HCT116 (cell line): ENCODE measurements around the gene RBCK1. TPM values are rescaled to one million over a fixed set of nuclear protein-coding genes. Genes with fewer than 3 reads are reported as not detected.

Experiments used
- ATAC-seq: fragments of 200-7000 bp; cut with Tn5 transposase; 2 replicates; pipeline ENCODE4 v1.9.1; 2020; ENCODE audit warnings: mild to moderate bottlenecking, moderate library complexity
- BruUV-seq: library from RNA; stranded (reverse); fragments of 400-500 nt; replicated peaks from 2 replicates; lab custom pipeline; 2021; lab: Mats Ljungman, UMichigan
- CTCF ChIA-PET: fragments of 300-600 bp; sonication (Branson Sonifier 250); formaldehyde crosslinking; loops from one replicate; lab custom pipeline; 2021; ENCODE audit warnings: antibody characterized with exemption; lab: Charles Lee
- POLR2A ChIA-PET: fragments of 300-600, 350-600 bp; sonication (Branson Sonifier 250); formaldehyde crosslinking; loops from one replicate; lab custom pipeline; 2021; ENCODE audit warnings: antibody characterized with exemption; lab: Charles Lee
- RAD21 ChIA-PET, 2 experiments: fragments of 300-600 bp; sonication (Branson Sonifier 250); formaldehyde crosslinking; loops; one replicate each; lab custom pipeline; 2023; ENCODE audit warnings: low total read pairs in 2 of 2; ENCODE audit not compliant: uncharacterized antibody in 2 of 2, unreplicated experiment in 2 of 2, low non-redundant PET in 1 of 2; lab: Charles Lee
- DNase-seq: peaks from one replicate; pipeline ENCODE4 v3.0.0-alpha.2; 2010; ENCODE audit warnings: low read depth, low spot score
- H2AFZ ChIP-seq: fragments of 200-600 bp; shearing (Covaris generic), sonication (generic); 2 replicates; pipeline ENCODE4 v1.6.1; 2017; ENCODE audit warnings: low read depth, mixed run types, mixed read lengths, antibody characterized with exemption, low read length; ENCODE audit not compliant: poor library complexity, severe bottlenecking
- H3K27ac ChIP-seq: 2 replicates; pipeline ENCODE4 v1.5.1; 2012; ENCODE audit warnings: low read depth, low read length
- H3K27me3 ChIP-seq: fragments of 200-600 bp; sonication (generic); 2 replicates; pipeline ENCODE4 v1.6.1; 2016; ENCODE audit warnings: mixed run types, low read length, mixed read lengths; ENCODE audit not compliant: insufficient read depth
- H3K36me3 ChIP-seq, 2 experiments: fragments of 200-500 bp in 1 of 2; fragments of 200-600 bp in 1 of 2; sonication (Bioruptor generic) in 1 of 2; sonication (generic) in 1 of 2; 2 replicates each; pipeline versions ENCODE4 v1.5.1 to v1.6.1; 2014 to 2016; ENCODE audit warnings: low read length in 2 of 2, inconsistent platforms in 1 of 2, mixed read lengths in 1 of 2, mixed run types in 1 of 2; ENCODE audit not compliant: insufficient read depth in 2 of 2, control insufficient read depth in 1 of 2
- H3K4me1 ChIP-seq, 2 experiments: fragments of 200-600 bp in 1 of 2; sonication (generic) in 1 of 2; 2 replicates each; pipeline versions ENCODE4 v1.5.1 to v1.6.1; 2012 to 2017; ENCODE audit warnings: low read length in 2 of 2, inconsistent platforms in 1 of 2, mild to moderate bottlenecking in 1 of 2, mixed read lengths in 1 of 2, mixed run types in 1 of 2, moderate library complexity in 1 of 2; ENCODE audit not compliant: insufficient read depth in 2 of 2, control insufficient read depth in 1 of 2
- H3K4me2 ChIP-seq: fragments of 200-600 bp; sonication (generic); 2 replicates; pipeline ENCODE4 v1.6.1; 2017; ENCODE audit warnings: mixed run types, low read length, mixed read lengths
- H3K4me3 ChIP-seq, 2 experiments: fragments of 200-600 bp in 1 of 2; sonication (generic) in 1 of 2; replicated peaks in 1 of 2; 2 replicates each; pipeline ENCODE4 v1.5.1; 2011 to 2016; ENCODE audit warnings: low read length in 2 of 2, control low read depth in 1 of 2, low read depth in 1 of 2, mild to moderate bottlenecking in 1 of 2, mixed read lengths in 1 of 2, mixed run types in 1 of 2
- H3K79me2 ChIP-seq: fragments of 200-600 bp; sonication (generic); 2 replicates; pipeline ENCODE4 v1.6.1; 2017; ENCODE audit warnings: mild to moderate bottlenecking, mixed run types, low read length, moderate library complexity, mixed read lengths; ENCODE audit not compliant: insufficient read depth
- H3K9ac ChIP-seq: fragments of 200-600 bp; sonication (generic); 2 replicates; pipeline ENCODE4 v1.6.1; 2016; ENCODE audit warnings: low read length, mixed read lengths
- H3K9me2 ChIP-seq: fragments of 200-600 bp; sonication (generic), shearing (Covaris generic); 2 replicates; pipeline ENCODE4 v1.6.1; 2017; ENCODE audit warnings: mixed run types, mild to moderate bottlenecking, moderate library complexity; ENCODE audit not compliant: insufficient read depth
- H3K9me3 ChIP-seq, 2 experiments: fragments of 200-500 bp in 1 of 2; fragments of 200-600 bp in 1 of 2; sonication (Bioruptor generic) in 1 of 2; sonication (generic) in 1 of 2; 2 replicates each; pipeline ENCODE4 v1.6.1; 2014 to 2017; ENCODE audit warnings: low read length in 2 of 2, mixed read lengths in 2 of 2, inconsistent platforms in 1 of 2, low read depth in 1 of 2, mild to moderate bottlenecking in 1 of 2, mixed run types in 1 of 2, moderate library complexity in 1 of 2; ENCODE audit not compliant: control insufficient read depth in 1 of 2, insufficient read depth in 1 of 2
- H4K20me1 ChIP-seq: fragments of 200-600 bp; sonication (generic), shearing (Covaris generic); 2 replicates; pipeline ENCODE4 v1.6.1; 2017; ENCODE audit warnings: mixed run types, mild to moderate bottlenecking, moderate library complexity; ENCODE audit not compliant: insufficient read depth
- CBX3 ChIP-seq: IDR thresholded peaks from 2 replicates; pipeline ENCODE4 v1.6.1; 2012; ENCODE audit warnings: low read depth
- EGR1 ChIP-seq: IDR thresholded peaks from 2 replicates; pipeline ENCODE4 v1.6.1; 2012; ENCODE audit warnings: low read depth
- ELF1 ChIP-seq: IDR thresholded peaks from 2 replicates; pipeline ENCODE4 v1.6.1; 2012; ENCODE audit warnings: low read depth, borderline replicate concordance
- EZH2phosphoT487 ChIP-seq: fragments of 200-600 bp; IDR thresholded peaks from 2 replicates; pipeline ENCODE4 v1.6.1; 2018; ENCODE audit warnings: antibody characterized with exemption, borderline replicate concordance
- FOSL1 ChIP-seq: IDR thresholded peaks from 2 replicates; pipeline ENCODE4 v1.6.1; 2012; ENCODE audit warnings: low read depth
- POLR2A ChIP-seq: IDR thresholded peaks from 2 replicates; pipeline ENCODE4 v1.7.0; 2011; ENCODE audit warnings: borderline replicate concordance; ENCODE audit not compliant: insufficient read depth, insufficient read length; ENCODE audit errors: extremely low read depth
- POLR2AphosphoS5 ChIP-seq: IDR thresholded peaks from 2 replicates; pipeline ENCODE4 v1.6.1; 2011; ENCODE audit warnings: mild to moderate bottlenecking, low read depth, low read length, moderate library complexity
- RAD21 ChIP-seq: IDR thresholded peaks from 2 replicates; pipeline ENCODE4 v1.6.1; 2012; ENCODE audit warnings: low read depth, mild to moderate bottlenecking
- SIN3A ChIP-seq: IDR thresholded peaks from 2 replicates; pipeline ENCODE4 v1.6.1; 2012; ENCODE audit warnings: low read depth
- SRF ChIP-seq: IDR thresholded peaks from 2 replicates; pipeline ENCODE4 v1.6.1; 2012; ENCODE audit warnings: low read depth
- TCF7L2 ChIP-seq: IDR thresholded peaks from 2 replicates; pipeline ENCODE4 v1.7.0; 2011; ENCODE audit warnings: borderline replicate concordance, inconsistent platforms; ENCODE audit not compliant: insufficient read depth, insufficient read length; ENCODE audit errors: extremely low read depth
- YY1 ChIP-seq: IDR thresholded peaks from 2 replicates; pipeline ENCODE4 v1.6.1; 2011; ENCODE audit warnings: low read length, low read depth, moderate library complexity, mild to moderate bottlenecking; ENCODE audit not compliant: insufficient replicate concordance; ENCODE audit errors: extremely low read depth
- ZFX ChIP-seq: fragments of 450-650 bp; IDR thresholded peaks from 2 replicates; pipeline ENCODE4 v1.6.1; 2017
- ZNF274 ChIP-seq: fragments of 200-500 bp; sonication (Bioruptor generic); IDR thresholded peaks from 2 replicates; pipeline ENCODE4 v1.6.1; 2014; ENCODE audit warnings: mild to moderate bottlenecking, low read depth, low read length, inconsistent platforms
- intact Hi-C: fragments of 100-400 bp; cut with micrococcal nuclease; formaldehyde crosslinking; loops from 2 replicates; pipeline ENCODE4 v1.10.0; 2022
- total RNA-seq: library from RNA; stranded (reverse); gene quantifications from one replicate; pipeline ENCODE4 v1.2.1, GENCODE V29; 2021; ENCODE audit not compliant: unreplicated experiment
- TF ChIP-seq, protein P1 (sequence below): IDR thresholded peaks from 2 replicates; pipeline ENCODE4 v1.6.1; 2012
- TF ChIP-seq, protein P2 (sequence below), 3 experiments: fragments of 200-600 bp in 1 of 3; sonication (generic) in 1 of 3; IDR thresholded peaks in 2 of 3; conservative IDR thresholded peaks in 1 of 3; 2 replicates each; pipeline ENCODE4 v1.5.1; 2012 to 2017; ENCODE audit warnings: low read depth in 2 of 3, low read length in 2 of 3, antibody characterized with exemption in 1 of 3, borderline replicate concordance in 1 of 3, control low read depth in 1 of 3, mild to moderate bottlenecking in 1 of 3, mixed read lengths in 1 of 3, mixed run types in 1 of 3, moderate library complexity in 1 of 3; ENCODE audit not compliant: insufficient read depth in 1 of 3
- TF ChIP-seq, protein P3 (sequence below): IDR thresholded peaks from 2 replicates; pipeline ENCODE4 v1.6.1; 2011; ENCODE audit warnings: mild to moderate bottlenecking, low read length, moderate library complexity; ENCODE audit not compliant: insufficient replicate concordance; ENCODE audit errors: extremely low read depth
- TF ChIP-seq, protein P4 (sequence below): IDR thresholded peaks from 2 replicates; pipeline ENCODE4 v1.6.1; 2012
- TF ChIP-seq, protein P5 (sequence below): IDR thresholded peaks from 2 replicates; pipeline ENCODE4 v1.6.1; 2012; ENCODE audit warnings: low read depth

The RBCK1 gene
- total RNA-seq, 1 experiment from 2014 or later = 180 TPM

DNA sequence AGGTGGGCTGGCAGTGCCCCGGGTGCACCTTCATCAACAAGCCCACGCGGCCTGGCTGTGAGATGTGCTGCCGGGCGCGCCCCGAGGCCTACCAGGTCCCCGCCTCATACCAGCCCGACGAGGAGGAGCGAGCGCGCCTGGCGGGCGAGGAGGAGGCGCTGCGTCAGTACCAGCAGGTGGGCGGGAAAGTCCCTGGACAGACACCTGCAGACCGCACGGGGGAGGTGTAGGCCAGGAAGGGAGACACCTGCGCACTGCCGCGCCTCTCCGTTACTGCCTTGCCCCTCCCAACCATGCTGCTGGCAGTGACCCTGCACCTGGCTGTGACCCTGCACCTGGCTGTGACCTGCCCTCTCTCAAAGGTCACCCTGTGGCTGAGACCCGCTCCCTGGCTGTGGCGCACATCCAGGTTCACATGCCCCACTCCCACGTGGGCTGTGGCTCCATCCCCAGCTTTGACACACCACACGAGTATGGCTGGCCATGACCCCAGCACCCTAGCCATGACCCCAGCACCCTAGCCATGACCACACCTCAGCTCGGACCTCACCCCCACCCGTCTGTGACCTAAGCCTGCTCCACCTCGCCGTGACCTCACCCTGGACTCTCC, 11.6 kb downstream of the RBCK1 start:
- no peaks in the 10 kb centered on the region for H3K27me3 ChIP-seq
- peak overlapping the region; percentile 73 for H3K4me2 ChIP-seq
- DNase-seq = peak; percentile 76
- H3K9ac ChIP-seq = peak overlapping the region; percentile 60
- H3K27ac ChIP-seq = peak overlapping the region; percentile 66
- H3K4me1 ChIP-seq = peaks cover 13 to 36% of the 10 kb centered on the region in 2 experiments
- H3K79me2 ChIP-seq = no peaks in the 10 kb centered on the region
- H3K9me3 ChIP-seq = no peaks in the 10 kb centered on the region
- peaks cover 8 to 14% of the 10 kb centered on the region in 2 experiments; a peak in 2 of 4 replicates for H3K36me3 ChIP-seq
- no peaks in the 10 kb centered on the region for H3K9me2 ChIP-seq
- H4K20me1 ChIP-seq = no peaks in the 10 kb centered on the region
- ATAC-seq = peak; percentile 97
- ChIA-PET RAD21 (no interaction called here), POLR2A (no interaction called here), CTCF (no interaction called here)
- no peak overlapping the region for H2AFZ ChIP-seq
- no TSS peak for BruUV-seq
- intact Hi-C loops = loop anchor here (5.0 kb wide), 1 partner anchor 67 kb away; no protein-coding TSS in a partner anchor
- H3K4me3 ChIP-seq = peak overlapping the region in 1 of 2 experiments; percentile 13; a peak in 1 of 4 replicates
- TF ChIP-seq SIN3A (peak; percentile 52; the same call in 1 of the 2 replicates), EGR1 (peak; percentile 82), ELF1 (no peak), TCF7L2 (peak; percentile 29), ZFX (peak; percentile 62; the same call in 1 of the 2 replicates), CBX3 (no peak), POLR2A (no peak), YY1 (no peak), RAD21 (peak; percentile 50), POLR2AphosphoS5 (peak; percentile 53; the same call in 1 of the 2 replicates), SRF (no peak), EZH2phosphoT487 (no peak), ZNF274 (no peak), FOSL1 (no peak)
- TF ChIP-seq, protein P1, sequence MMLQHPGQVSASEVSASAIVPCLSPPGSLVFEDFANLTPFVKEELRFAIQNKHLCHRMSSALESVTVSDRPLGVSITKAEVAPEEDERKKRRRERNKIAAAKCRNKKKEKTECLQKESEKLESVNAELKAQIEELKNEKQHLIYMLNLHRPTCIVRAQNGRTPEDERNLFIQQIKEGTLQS = no peak
- TF ChIP-seq, protein P2, sequence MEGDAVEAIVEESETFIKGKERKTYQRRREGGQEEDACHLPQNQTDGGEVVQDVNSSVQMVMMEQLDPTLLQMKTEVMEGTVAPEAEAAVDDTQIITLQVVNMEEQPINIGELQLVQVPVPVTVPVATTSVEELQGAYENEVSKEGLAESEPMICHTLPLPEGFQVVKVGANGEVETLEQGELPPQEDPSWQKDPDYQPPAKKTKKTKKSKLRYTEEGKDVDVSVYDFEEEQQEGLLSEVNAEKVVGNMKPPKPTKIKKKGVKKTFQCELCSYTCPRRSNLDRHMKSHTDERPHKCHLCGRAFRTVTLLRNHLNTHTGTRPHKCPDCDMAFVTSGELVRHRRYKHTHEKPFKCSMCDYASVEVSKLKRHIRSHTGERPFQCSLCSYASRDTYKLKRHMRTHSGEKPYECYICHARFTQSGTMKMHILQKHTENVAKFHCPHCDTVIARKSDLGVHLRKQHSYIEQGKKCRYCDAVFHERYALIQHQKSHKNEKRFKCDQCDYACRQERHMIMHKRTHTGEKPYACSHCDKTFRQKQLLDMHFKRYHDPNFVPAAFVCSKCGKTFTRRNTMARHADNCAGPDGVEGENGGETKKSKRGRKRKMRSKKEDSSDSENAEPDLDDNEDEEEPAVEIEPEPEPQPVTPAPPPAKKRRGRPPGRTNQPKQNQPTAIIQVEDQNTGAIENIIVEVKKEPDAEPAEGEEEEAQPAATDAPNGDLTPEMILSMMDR (IDR thresholded peaks at IDR 0.05 in 2 of 3, conservative IDR thresholded peaks at IDR 0.05 in 1 of 3; ENCODE audit: borderline replicate concordance in 1 of 3, insufficient read depth in 1 of 3, low read depth in 2 of 3, low read length in 2 of 3) = peak; percentile 18 to 56 (median 48); a peak in 5 of 6 replicates
- TF ChIP-seq, protein P3, sequence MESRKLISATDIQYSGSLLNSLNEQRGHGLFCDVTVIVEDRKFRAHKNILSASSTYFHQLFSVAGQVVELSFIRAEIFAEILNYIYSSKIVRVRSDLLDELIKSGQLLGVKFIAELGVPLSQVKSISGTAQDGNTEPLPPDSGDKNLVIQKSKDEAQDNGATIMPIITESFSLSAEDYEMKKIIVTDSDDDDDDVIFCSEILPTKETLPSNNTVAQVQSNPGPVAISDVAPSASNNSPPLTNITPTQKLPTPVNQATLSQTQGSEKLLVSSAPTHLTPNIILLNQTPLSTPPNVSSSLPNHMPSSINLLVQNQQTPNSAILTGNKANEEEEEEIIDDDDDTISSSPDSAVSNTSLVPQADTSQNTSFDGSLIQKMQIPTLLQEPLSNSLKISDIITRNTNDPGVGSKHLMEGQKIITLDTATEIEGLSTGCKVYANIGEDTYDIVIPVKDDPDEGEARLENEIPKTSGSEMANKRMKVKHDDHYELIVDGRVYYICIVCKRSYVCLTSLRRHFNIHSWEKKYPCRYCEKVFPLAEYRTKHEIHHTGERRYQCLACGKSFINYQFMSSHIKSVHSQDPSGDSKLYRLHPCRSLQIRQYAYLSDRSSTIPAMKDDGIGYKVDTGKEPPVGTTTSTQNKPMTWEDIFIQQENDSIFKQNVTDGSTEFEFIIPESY = no peak
- TF ChIP-seq, protein P4, sequence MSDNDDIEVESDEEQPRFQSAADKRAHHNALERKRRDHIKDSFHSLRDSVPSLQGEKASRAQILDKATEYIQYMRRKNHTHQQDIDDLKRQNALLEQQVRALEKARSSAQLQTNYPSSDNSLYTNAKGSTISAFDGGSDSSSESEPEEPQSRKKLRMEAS = peak; percentile 89
- TF ChIP-seq, protein P5, sequence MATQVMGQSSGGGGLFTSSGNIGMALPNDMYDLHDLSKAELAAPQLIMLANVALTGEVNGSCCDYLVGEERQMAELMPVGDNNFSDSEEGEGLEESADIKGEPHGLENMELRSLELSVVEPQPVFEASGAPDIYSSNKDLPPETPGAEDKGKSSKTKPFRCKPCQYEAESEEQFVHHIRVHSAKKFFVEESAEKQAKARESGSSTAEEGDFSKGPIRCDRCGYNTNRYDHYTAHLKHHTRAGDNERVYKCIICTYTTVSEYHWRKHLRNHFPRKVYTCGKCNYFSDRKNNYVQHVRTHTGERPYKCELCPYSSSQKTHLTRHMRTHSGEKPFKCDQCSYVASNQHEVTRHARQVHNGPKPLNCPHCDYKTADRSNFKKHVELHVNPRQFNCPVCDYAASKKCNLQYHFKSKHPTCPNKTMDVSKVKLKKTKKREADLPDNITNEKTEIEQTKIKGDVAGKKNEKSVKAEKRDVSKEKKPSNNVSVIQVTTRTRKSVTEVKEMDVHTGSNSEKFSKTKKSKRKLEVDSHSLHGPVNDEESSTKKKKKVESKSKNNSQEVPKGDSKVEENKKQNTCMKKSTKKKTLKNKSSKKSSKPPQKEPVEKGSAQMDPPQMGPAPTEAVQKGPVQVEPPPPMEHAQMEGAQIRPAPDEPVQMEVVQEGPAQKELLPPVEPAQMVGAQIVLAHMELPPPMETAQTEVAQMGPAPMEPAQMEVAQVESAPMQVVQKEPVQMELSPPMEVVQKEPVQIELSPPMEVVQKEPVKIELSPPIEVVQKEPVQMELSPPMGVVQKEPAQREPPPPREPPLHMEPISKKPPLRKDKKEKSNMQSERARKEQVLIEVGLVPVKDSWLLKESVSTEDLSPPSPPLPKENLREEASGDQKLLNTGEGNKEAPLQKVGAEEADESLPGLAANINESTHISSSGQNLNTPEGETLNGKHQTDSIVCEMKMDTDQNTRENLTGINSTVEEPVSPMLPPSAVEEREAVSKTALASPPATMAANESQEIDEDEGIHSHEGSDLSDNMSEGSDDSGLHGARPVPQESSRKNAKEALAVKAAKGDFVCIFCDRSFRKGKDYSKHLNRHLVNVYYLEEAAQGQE = no peak
